HEK293T (cell line): Measurements from ENCODE around the gene UBE3D.

Experiments used
- CTCF ChIA-PET: fragments of 350-600 bp; formaldehyde crosslinking; extraction: SDS; loops from one replicate; lab custom pipeline; 2021; ENCODE audit warnings: antibody characterized with exemption, inconsistent platforms; lab: Yijun Ruan, JAX
- POLR2A ChIA-PET: fragments of 350-600 bp; formaldehyde crosslinking; extraction: SDS; loops from one replicate; lab custom pipeline; 2020; ENCODE audit warnings: antibody characterized with exemption, inconsistent platforms; lab: Yijun Ruan, JAX
- DNase-seq: peaks from one replicate; pipeline ENCODE4 v3.0.0; 2012; ENCODE audit warnings: mixed read lengths; ENCODE audit errors: extremely low spot score
- ARNT ChIP-seq: fragments of 450-650 bp; IDR thresholded peaks from 2 replicates; pipeline ENCODE4 v1.6.1; 2017; ENCODE audit warnings: mild to moderate bottlenecking
- BHLHE40 ChIP-seq: fragments of 450-650 bp; IDR thresholded peaks from 2 replicates; pipeline ENCODE4 v1.6.1; 2016; ENCODE audit warnings: mild to moderate bottlenecking, moderate library complexity, borderline replicate concordance
- CTBP1 ChIP-seq: fragments of 450-650 bp; IDR thresholded peaks from 2 replicates; pipeline ENCODE4 v1.6.1; 2016; ENCODE audit warnings: borderline replicate concordance
- ELF4 ChIP-seq: fragments of 450-650 bp; IDR thresholded peaks from 2 replicates; pipeline ENCODE4 v1.6.1; 2017; ENCODE audit warnings: antibody characterized with exemption
- FOXA1 ChIP-seq: fragments of 450-650 bp; IDR thresholded peaks from 2 replicates; pipeline ENCODE4 v1.6.1; 2016; ENCODE audit warnings: mild to moderate bottlenecking
- FOXK2 ChIP-seq: fragments of 450-650 bp; IDR thresholded peaks from 2 replicates; pipeline ENCODE4 v1.6.1; 2016; ENCODE audit warnings: mild to moderate bottlenecking
- FOXM1 ChIP-seq: fragments of 450-650 bp; IDR thresholded peaks from 2 replicates; pipeline ENCODE4 v1.6.1; 2017; ENCODE audit warnings: mild to moderate bottlenecking, borderline replicate concordance
- HDGF ChIP-seq: fragments of 450-650 bp; IDR thresholded peaks from 2 replicates; pipeline ENCODE4 v1.6.1; 2017; ENCODE audit warnings: antibody characterized with exemption, borderline replicate concordance
- L3MBTL2 ChIP-seq: fragments of 450-650 bp; conservative IDR thresholded peaks from 2 replicates; pipeline ENCODE4 v1.6.1; 2016; ENCODE audit warnings: mild to moderate bottlenecking
- LEF1 ChIP-seq: fragments of 450-650 bp; IDR thresholded peaks from 2 replicates; pipeline ENCODE4 v1.6.1; 2017; ENCODE audit warnings: mild to moderate bottlenecking, borderline replicate concordance
- NFRKB ChIP-seq: fragments of 450-650 bp; IDR thresholded peaks from 2 replicates; pipeline ENCODE4 v1.6.1; 2016; ENCODE audit warnings: mild to moderate bottlenecking, moderate library complexity
- SP1 ChIP-seq: fragments of 450-650 bp; IDR thresholded peaks from 2 replicates; pipeline ENCODE4 v1.6.1; 2017
- SUZ12 ChIP-seq: fragments of 450-650 bp; IDR thresholded peaks from 2 replicates; pipeline ENCODE4 v1.6.1; 2016; ENCODE audit warnings: mild to moderate bottlenecking
- TARDBP ChIP-seq: fragments of 450-650 bp; IDR thresholded peaks from 2 replicates; pipeline ENCODE4 v1.6.1; 2016
- ZNF384 ChIP-seq: fragments of 450-650 bp; IDR thresholded peaks from 2 replicates; pipeline ENCODE4 v1.6.1; 2016
- TF ChIP-seq, protein P1 (sequence below): fragments of 450-650 bp; IDR thresholded peaks from 2 replicates; pipeline ENCODE4 v1.6.1; 2016

Gene UBE3D

DNA sequence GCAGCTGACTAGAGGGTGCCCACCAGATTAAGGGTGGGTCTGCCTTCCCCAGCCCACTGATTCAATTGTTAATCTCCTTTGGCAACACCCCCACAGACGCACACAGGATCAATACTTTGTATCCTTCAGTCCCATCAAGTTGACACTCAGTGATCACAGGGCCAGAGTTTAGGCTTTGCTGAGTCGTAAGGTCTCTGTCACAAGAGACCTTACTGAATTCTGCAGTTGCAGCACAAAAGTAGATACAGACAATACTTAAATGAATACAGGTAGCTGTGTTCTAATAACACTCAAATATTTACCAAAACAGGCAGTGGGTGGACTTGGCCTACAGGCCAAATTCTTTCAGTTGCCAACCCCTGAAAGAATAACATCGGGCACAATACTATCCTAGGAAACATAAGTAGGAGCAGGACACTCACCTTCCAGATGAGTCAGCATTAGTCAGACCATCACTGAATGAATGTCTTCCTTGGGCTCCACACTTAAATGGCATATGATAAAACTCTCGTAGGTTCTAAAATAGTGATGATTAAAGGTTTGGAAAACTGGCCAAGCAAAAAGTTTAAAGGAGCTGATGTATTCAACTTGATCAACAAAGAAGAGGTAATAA lies 190.0 kb downstream of the UBE3D start:
- POLR2A ChIA-PET: no interaction called here
- CTCF ChIA-PET: interaction anchor here (0.5 to 0.8 kb wide), 2 partner anchors 10 to 164 kb away, joined by 3 to 6 read pairs; no protein-coding TSS in a partner anchor
- TF ChIP-seq ELF4 (no peak), SP1 (no peak), FOXK2 (no peak), ARNT (no peak), SUZ12 (no peak), HDGF (no peak), ZNF384 (no peak), CTBP1 (no peak), BHLHE40 (no peak), FOXM1 (no peak), LEF1 (no peak), NFRKB (no peak)
- TF ChIP-seq, protein P1, sequence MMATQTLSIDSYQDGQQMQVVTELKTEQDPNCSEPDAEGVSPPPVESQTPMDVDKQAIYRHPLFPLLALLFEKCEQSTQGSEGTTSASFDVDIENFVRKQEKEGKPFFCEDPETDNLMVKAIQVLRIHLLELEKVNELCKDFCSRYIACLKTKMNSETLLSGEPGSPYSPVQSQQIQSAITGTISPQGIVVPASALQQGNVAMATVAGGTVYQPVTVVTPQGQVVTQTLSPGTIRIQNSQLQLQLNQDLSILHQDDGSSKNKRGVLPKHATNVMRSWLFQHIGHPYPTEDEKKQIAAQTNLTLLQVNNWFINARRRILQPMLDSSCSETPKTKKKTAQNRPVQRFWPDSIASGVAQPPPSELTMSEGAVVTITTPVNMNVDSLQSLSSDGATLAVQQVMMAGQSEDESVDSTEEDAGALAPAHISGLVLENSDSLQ: no peak
- no peak for DNase-seq

- no peak for TF ChIP-seq NFRKB
- no peak for TF ChIP-seq FOXM1
- TF ChIP-seq TARDBP: no peak
- TF ChIP-seq HDGF: no peak
- no peak for TF ChIP-seq LEF1
- no peak for TF ChIP-seq CTBP1
- no peak for TF ChIP-seq ARNT
- ChIA-PET CTCF (no interaction called here), POLR2A (no interaction called here)
- no peak for DNase-seq
Measured at GRCh38 chr6:82874867-82875266, 190.8 kb downstream of the UBE3D start.

DNA sequence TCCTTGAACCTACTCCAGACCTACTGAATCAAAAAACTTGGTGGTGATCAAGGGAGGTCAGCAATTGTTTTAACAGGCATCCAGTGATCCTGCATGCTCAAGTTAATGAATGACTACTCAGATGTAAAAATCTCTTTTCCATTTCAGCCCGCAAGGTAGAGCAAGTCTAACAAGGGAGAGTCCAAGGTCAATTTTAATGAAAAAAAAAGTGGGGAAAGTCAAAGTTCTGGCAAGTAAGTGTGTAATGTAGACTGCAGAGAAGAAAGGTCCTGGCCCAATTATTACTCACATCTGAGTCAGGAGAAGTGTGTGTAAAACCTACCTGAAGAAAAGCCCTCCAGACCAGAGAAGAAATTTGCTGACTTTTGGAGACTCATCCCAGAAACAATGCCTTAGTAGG lies 193.5 kb downstream of the UBE3D start:
- TF ChIP-seq, protein P1: no peak
- TF ChIP-seq L3MBTL2 (no peak), NFRKB (no peak), SUZ12 (no peak), LEF1 (no peak), FOXK2 (no peak), TARDBP (no peak), ZNF384 (no peak), ARNT (no peak), BHLHE40 (no peak), CTBP1 (no peak), SP1 (no peak)
- DNase-seq: no peak
- CTCF ChIA-PET: no interaction called here
- POLR2A ChIA-PET: no interaction called here

DNA sequence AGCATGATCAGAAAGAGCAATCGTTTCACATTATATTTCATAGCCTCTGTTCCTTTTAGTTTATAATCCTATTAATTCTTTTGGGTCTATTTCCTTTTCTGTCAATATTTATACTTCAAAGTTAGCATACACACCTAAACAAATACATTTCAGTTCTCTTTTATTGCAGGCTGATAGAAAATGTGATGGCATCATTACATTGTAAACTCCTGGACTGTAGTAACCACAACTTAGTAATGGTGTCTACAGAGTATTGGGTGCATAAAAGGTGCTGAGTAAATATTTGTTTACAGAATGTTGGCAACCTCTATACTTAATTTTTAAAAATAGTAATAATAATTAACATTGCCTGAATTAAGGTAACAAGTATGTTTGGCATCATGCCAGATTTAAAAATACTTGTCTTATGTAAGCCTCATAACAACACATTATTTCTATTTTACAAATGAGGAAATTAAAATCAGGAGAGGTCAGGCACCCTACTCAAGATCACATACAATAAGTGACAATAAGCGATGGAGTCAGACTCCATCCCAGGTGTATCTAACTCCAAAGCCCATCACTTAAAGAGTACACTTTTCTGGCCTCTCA lies 195.0 kb downstream of the UBE3D start:
- CTCF ChIA-PET: no interaction called here
- POLR2A ChIA-PET: no interaction called here
- DNase-seq: no peak
- TF ChIP-seq FOXA1 (no peak), BHLHE40 (no peak), CTBP1 (no peak), HDGF (no peak), SP1 (no peak), FOXM1 (no peak), L3MBTL2 (no peak), NFRKB (no peak), LEF1 (no peak), ELF4 (no peak), ARNT (no peak), ZNF384 (no peak), FOXK2 (no peak), TARDBP (no peak), SUZ12 (no peak)
- TF ChIP-seq, protein P1: no peak

DNA sequence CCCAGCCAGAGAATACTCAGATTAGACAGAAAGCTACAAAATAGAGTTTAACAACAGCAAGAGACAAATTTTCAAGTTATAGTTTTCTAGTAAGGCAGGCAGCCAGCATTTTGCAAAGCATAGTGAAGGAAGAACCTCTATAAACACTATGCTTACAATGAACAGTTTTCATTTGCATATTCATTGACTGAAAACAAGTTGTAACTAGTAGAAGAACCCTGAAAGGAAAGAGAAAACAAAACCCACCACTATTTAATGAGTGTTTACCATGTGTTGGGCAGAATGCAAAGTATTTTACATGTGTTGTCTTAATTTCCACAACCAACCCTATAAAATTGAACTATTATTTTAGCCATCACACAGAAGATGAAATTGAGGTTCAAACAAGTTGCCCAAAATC lies 196.1 kb downstream of the UBE3D start:
- ChIA-PET POLR2A (no interaction called here), CTCF (no interaction called here)
- DNase-seq: no peak
- TF ChIP-seq FOXA1: no peak
- TF ChIP-seq SUZ12: no peak
- TF ChIP-seq LEF1: no peak
- TF ChIP-seq NFRKB: no peak
- no peak for TF ChIP-seq SP1
- TF ChIP-seq TARDBP: no peak
- TF ChIP-seq L3MBTL2: no peak
- TF ChIP-seq HDGF: no peak
- TF ChIP-seq BHLHE40: no peak
- TF ChIP-seq, protein P1: no peak
- no peak for TF ChIP-seq FOXM1
- TF ChIP-seq ZNF384: no peak
- TF ChIP-seq CTBP1: no peak
- no peak for TF ChIP-seq ELF4
- TF ChIP-seq ARNT: no peak
- TF ChIP-seq FOXK2: no peak

- TF ChIP-seq FOXK2 (no peak), TARDBP (no peak), NFRKB (no peak), ELF4 (no peak), BHLHE40 (no peak), SP1 (no peak), ZNF384 (no peak), HDGF (no peak), LEF1 (no peak), SUZ12 (no peak)
- POLR2A ChIA-PET: no interaction called here
- no peak for DNase-seq
- CTCF ChIA-PET: no interaction called here
Measured at GRCh38 chr6:82867946-82868345, 197.7 kb downstream of the UBE3D start.
